ENCODE measurements around the gene RAPGEF2. TPM values are rescaled to one million over a fixed set of nuclear protein-coding genes. Genes with fewer than 3 reads are reported as not detected.

Gene RAPGEF2
- total RNA-seq, 1 experiment from 2014 or later: 37.1 TPM

- Histone ChIP-seq H2BK120ac (ENCODE audit: low read depth, low read length, poor library complexity, severe bottlenecking) (no peak overlapping the region), H3K79me2 (ENCODE audit: insufficient read depth, low read length) (no peaks in the 10 kb centered on the region), H3K14ac (ENCODE audit: insufficient read depth, low read length) (no peak overlapping the region), H2BK12ac (ENCODE audit: insufficient read length, low read depth, low read length) (no peak overlapping the region), H3K27me3 (ENCODE audit: insufficient read depth, low read length) (no peaks in the 10 kb centered on the region), H3K23me2 (ENCODE audit: insufficient read length, low read depth, low read length, poor library complexity, severe bottlenecking) (no peaks in the 10 kb centered on the region), H3K4ac (ENCODE audit: low read depth, low read length) (no peak overlapping the region), H4K20me1 (ENCODE audit: control insufficient read depth, insufficient read depth, insufficient read length) (no peaks in the 10 kb centered on the region), H4K91ac (ENCODE audit: insufficient read length, low read depth, low read length) (no peak overlapping the region), H3K23ac (ENCODE audit: insufficient read length, low read depth, low read length) (no peak overlapping the region), H2BK5ac (ENCODE audit: insufficient read length, low read length) (no peak overlapping the region), H3K4me2 (ENCODE audit: insufficient read depth, insufficient read length, low read length) (no peak overlapping the region), H3K18ac (ENCODE audit: insufficient read length, low read depth, low read length) (no peak overlapping the region), H3K56ac (ENCODE audit: insufficient read length, low read depth, low read length) (no peak overlapping the region), H3K9me3 (ENCODE audit: control insufficient read depth, low read depth, low read length) (no peaks in the 10 kb centered on the region), H3K27ac (ENCODE audit: insufficient read length, low read depth, low read length) (no peak overlapping the region), H4K8ac (replicated peaks; ENCODE audit: insufficient read length, low read depth, low read length) (no peak overlapping the region), H2AFZ (ENCODE audit: low read length) (no peak overlapping the region), H3T11ph (ENCODE audit: low read length) (no peak overlapping the region), H2BK20ac (ENCODE audit: low read depth, low read length, poor library complexity, severe bottlenecking) (no peak overlapping the region), H4K5ac (ENCODE audit: insufficient read length, low read depth, low read length) (no peak overlapping the region), H2BK15ac (ENCODE audit: low read depth, low read length) (no peak overlapping the region), H3K9ac (ENCODE audit: extremely low read depth, insufficient read length, low read length) (no peak overlapping the region), H2AK5ac (ENCODE audit: insufficient read length, low read length) (no peak overlapping the region), H3K4me1 (ENCODE audit: insufficient read depth, low read length) (no peaks in the 10 kb centered on the region), H3K79me1 (ENCODE audit: insufficient read depth, low read depth, low read length, poor library complexity, severe bottlenecking) (no peaks in the 10 kb centered on the region)
- TF ChIP-seq CTCF (conservative IDR thresholded peaks at IDR 0.05): no peak
- Mint-ChIP-seq H3K27me3 (ENCODE audit: low read depth) (no peaks in the 10 kb centered on the region), H3K9me3 (no peaks in the 10 kb centered on the region), H3K4me1 (peaks cover under 1 to 7% of the 10 kb centered on the region in 2 experiments; a peak in 3 of 4 replicates), H3K27ac (peak overlapping the region in 1 of 3 experiments; percentile 67; a peak in 2 of 7 replicates), H3K36me3 (ENCODE audit: insufficient read depth in 1 of 3, low read depth in 3 of 3) (no peaks in the 10 kb centered on the region), H3K4me3 (no peak overlapping the region)
- DNase-seq: no peak
- no CpG with 5 or more reads among the region's 4 CpGs for WGBS (ENCODE audit: extremely low coverage, insufficient read length, low lambda C conversion rate)
Measured at GRCh38 chr4:159297091-159297490, 194.2 kb downstream of the RAPGEF2 start.
